Endothelial cell of umbilical vein (primary cell): Measurements from ENCODE around the gene DIPK2B.

Experiments used
- EZH2 ChIP-seq: IDR thresholded peaks from 2 replicates; pipeline ENCODE4 v1.6.1; 2012; ENCODE audit warnings: borderline replicate concordance, low read depth, mild to moderate bottlenecking, moderate library complexity, low read length, inconsistent platforms; ENCODE audit not compliant: severe bottlenecking
- GATA2 ChIP-seq: IDR thresholded peaks from 2 replicates; pipeline ENCODE4 v1.7.0; 2011; ENCODE audit warnings: low read depth, mild to moderate bottlenecking, moderate library complexity, mixed read lengths, low read length; ENCODE audit not compliant: insufficient read length, insufficient read depth
- JUN ChIP-seq: IDR thresholded peaks from 2 replicates; pipeline ENCODE4 v1.6.1; 2011; ENCODE audit warnings: borderline replicate concordance, low read depth; ENCODE audit not compliant: insufficient read length, insufficient read depth
- POLR2A ChIP-seq: IDR thresholded peaks from 2 replicates; pipeline ENCODE4 v1.6.1; 2012; ENCODE audit warnings: low read depth, mild to moderate bottlenecking, control low read depth, low read length
- POLR2AphosphoS5 ChIP-seq: IDR thresholded peaks from 2 replicates; pipeline ENCODE4 v1.6.1; 2012; ENCODE audit warnings: low read depth, mild to moderate bottlenecking, control low read depth, low read length, moderate library complexity; ENCODE audit not compliant: insufficient read depth
- TF ChIP-seq, protein P1 (sequence below), 2 donors: IDR thresholded peaks; 1 replicate in 1 of 2; 2 replicates in 1 of 2; pipeline ENCODE4 v1.5.1; 2011; ENCODE audit warnings: low read length in 2 of 2, mild to moderate bottlenecking in 2 of 2, moderate library complexity in 2 of 2, control low read depth in 1 of 2, inconsistent platforms in 1 of 2, low read depth in 1 of 2; ENCODE audit not compliant: insufficient read depth in 1 of 2; ENCODE audit errors: extremely low read depth in 1 of 2
- TF ChIP-seq, protein P2 (sequence below): IDR thresholded peaks from 2 replicates; pipeline ENCODE4 v1.6.1; 2011; ENCODE audit not compliant: insufficient read depth, insufficient read length

DNA sequence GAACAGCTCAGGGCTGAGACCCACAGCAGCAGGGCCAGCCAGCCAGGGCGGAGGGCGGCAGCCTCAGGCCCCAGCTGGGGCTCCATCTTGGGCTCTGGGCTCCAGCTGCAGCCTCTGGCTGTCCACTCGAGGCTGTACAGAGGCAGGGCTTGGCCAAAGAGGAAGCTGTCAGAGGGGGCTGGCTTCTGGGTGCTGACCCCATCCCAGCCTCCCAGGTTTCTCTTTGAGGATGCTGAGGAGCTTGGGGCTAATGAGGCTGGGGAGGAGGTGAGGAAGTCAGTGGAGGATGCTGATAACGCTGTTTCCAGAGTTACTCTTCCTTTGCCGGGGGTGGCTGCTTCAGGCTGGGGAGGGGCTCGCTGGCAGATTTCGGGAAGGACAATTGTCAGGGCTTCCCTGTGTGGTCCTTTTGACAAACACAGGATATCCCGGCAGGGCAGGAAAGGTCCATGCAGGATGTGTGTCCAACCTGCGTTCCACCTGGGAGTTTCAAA, at the start of gene DIPK2B:
- TF ChIP-seq, protein P1, sequence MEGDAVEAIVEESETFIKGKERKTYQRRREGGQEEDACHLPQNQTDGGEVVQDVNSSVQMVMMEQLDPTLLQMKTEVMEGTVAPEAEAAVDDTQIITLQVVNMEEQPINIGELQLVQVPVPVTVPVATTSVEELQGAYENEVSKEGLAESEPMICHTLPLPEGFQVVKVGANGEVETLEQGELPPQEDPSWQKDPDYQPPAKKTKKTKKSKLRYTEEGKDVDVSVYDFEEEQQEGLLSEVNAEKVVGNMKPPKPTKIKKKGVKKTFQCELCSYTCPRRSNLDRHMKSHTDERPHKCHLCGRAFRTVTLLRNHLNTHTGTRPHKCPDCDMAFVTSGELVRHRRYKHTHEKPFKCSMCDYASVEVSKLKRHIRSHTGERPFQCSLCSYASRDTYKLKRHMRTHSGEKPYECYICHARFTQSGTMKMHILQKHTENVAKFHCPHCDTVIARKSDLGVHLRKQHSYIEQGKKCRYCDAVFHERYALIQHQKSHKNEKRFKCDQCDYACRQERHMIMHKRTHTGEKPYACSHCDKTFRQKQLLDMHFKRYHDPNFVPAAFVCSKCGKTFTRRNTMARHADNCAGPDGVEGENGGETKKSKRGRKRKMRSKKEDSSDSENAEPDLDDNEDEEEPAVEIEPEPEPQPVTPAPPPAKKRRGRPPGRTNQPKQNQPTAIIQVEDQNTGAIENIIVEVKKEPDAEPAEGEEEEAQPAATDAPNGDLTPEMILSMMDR (IDR thresholded peaks at IDR 0.05; ENCODE audit: extremely low read depth in 1 of 2, insufficient read depth in 1 of 2, low read depth in 1 of 2, low read length in 2 of 2) = no peak
- TF ChIP-seq POLR2AphosphoS5 = no peak
- peak; percentile 42 for TF ChIP-seq GATA2
- TF ChIP-seq, protein P2, sequence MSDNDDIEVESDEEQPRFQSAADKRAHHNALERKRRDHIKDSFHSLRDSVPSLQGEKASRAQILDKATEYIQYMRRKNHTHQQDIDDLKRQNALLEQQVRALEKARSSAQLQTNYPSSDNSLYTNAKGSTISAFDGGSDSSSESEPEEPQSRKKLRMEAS = no peak
- peak; percentile 23 for TF ChIP-seq POLR2A
- TF ChIP-seq EZH2 = no peak
- TF ChIP-seq JUN = no peak
